Parathyroid adenoma (tissue), 2 donors: ENCODE data around the gene DOK3.

Source experiments
- H2AFZ ChIP-seq: fragments of 300-600 bp; sonication (generic); one replicate; pipeline ENCODE4 v1.7.0; 2017; ENCODE audit warnings: antibody characterized with exemption, mild to moderate bottlenecking
- H3K27ac ChIP-seq: fragments of 300-600 bp; sonication (generic); one replicate; pipeline ENCODE4 v1.7.0; 2017
- H3K27me3 ChIP-seq: fragments of 300-600 bp; sonication (generic); one replicate; pipeline ENCODE4 v1.7.0; 2017; ENCODE audit warnings: low read length; ENCODE audit not compliant: control insufficient read depth, insufficient read depth
- H3K36me3 ChIP-seq: fragments of 300-600 bp; sonication (generic); one replicate; pipeline ENCODE4 v1.7.0; 2017; ENCODE audit warnings: low read length; ENCODE audit not compliant: control insufficient read depth, insufficient read depth
- H3K4me1 ChIP-seq: fragments of 300-600 bp; sonication (generic); one replicate; pipeline ENCODE4 v1.7.0; 2017; ENCODE audit warnings: control low read depth
- H3K4me2 ChIP-seq: fragments of 300-600 bp; sonication (generic); one replicate; pipeline ENCODE4 v1.7.0; 2017; ENCODE audit warnings: low read length
- H3K4me3 ChIP-seq: fragments of 300-600 bp; sonication (generic); one replicate; pipeline ENCODE4 v1.7.0; 2017; ENCODE audit warnings: low read depth, low read length
- H3K79me2 ChIP-seq: fragments of 300-600 bp; sonication (generic); one replicate; pipeline ENCODE4 v1.7.0; 2017; ENCODE audit warnings: control low read depth
- H3K9ac ChIP-seq: fragments of 300-600 bp; sonication (generic); one replicate; pipeline ENCODE4 v1.7.0; 2017; ENCODE audit warnings: mild to moderate bottlenecking
- H3K9me3 ChIP-seq: fragments of 300-600 bp; sonication (generic); one replicate; pipeline ENCODE4 v1.7.0; 2017; ENCODE audit warnings: low read length; ENCODE audit not compliant: control insufficient read depth
- TF ChIP-seq, protein P1 (sequence below): fragments of 300-600 bp; sonication (generic); IDR thresholded peaks from one replicate; pipeline ENCODE4 v1.7.0; 2017; ENCODE audit warnings: antibody characterized with exemption, mild to moderate bottlenecking
- donor health status: primary hyperparathyroidism.

The DOK3 gene

DNA sequence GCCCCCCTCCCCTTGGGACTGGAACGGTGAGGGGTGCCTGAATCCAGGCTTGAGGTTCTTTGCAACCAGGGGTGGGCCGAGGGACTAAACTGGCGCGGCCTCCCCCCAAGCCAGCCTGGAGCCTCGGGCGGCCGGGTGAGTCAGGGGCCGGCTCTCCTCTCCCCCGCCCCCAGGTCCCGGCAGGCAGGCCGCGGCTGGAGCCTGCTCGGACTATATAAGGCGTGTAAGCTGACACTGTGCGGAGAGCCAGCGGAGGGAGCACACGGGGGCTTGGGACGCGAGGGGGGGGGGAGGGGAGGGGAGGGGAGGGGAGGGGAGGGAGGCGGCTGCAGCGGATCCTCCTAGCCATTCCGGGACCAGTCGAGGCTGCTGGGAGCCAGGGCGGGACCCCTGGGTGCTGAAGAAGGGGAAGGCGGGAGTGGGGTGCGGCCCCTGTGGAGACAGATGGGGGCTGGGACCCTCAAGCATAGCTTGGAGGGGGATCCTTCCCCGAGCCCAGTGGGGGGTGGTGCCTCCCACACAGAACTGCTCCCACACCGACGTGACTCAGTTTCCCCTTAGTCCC lies 12.8 kb downstream of the DOK3 start:
- H3K36me3 ChIP-seq = no peaks in the 10 kb centered on the region
- H3K79me2 ChIP-seq = no peaks in the 10 kb centered on the region
- H3K9me3 ChIP-seq = no peaks in the 10 kb centered on the region
- H3K4me3 ChIP-seq = peak overlapping the region; percentile 75
- H3K27ac ChIP-seq = peak overlapping the region; percentile 90
- H3K4me2 ChIP-seq = peak overlapping the region; percentile 93
- peaks cover 28% of the 10 kb centered on the region for H3K4me1 ChIP-seq
- TF ChIP-seq, protein P1, sequence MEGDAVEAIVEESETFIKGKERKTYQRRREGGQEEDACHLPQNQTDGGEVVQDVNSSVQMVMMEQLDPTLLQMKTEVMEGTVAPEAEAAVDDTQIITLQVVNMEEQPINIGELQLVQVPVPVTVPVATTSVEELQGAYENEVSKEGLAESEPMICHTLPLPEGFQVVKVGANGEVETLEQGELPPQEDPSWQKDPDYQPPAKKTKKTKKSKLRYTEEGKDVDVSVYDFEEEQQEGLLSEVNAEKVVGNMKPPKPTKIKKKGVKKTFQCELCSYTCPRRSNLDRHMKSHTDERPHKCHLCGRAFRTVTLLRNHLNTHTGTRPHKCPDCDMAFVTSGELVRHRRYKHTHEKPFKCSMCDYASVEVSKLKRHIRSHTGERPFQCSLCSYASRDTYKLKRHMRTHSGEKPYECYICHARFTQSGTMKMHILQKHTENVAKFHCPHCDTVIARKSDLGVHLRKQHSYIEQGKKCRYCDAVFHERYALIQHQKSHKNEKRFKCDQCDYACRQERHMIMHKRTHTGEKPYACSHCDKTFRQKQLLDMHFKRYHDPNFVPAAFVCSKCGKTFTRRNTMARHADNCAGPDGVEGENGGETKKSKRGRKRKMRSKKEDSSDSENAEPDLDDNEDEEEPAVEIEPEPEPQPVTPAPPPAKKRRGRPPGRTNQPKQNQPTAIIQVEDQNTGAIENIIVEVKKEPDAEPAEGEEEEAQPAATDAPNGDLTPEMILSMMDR = no peak
- H3K9ac ChIP-seq = peak overlapping the region; percentile 29
- peak overlapping the region; percentile 79 for H2AFZ ChIP-seq
- no peaks in the 10 kb centered on the region for H3K27me3 ChIP-seq

DNA sequence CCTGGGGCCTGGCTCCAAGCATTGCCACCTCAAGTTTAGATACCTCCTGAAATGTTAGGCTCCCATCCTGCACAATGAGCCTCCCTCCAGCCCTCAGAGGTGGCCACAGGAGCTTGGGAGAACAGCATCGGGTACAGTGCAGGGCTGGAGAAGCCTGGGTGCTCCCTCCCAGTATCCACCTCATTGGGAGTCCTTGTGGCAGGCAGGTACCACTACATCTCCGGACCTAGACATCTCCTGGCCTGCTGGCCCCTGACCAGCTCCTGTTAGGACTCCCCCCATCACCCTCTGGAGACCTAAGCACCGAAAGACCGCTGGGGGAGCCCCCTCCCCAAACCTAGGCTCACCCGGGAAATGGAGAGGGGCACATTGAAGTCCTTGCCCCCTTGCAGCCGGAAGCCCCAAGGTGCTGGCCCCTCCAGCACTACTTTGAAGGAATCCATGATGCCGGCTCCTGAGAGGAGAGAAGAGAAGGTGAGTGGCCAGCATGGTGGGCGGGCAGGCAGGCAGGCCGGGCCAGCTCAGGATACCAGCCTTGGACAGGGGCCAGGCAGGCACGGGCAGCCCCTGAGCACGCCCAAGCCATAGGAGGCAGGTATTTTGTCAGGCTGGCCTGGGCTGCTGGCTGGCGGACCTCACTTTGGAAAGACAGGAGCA lies 13.4 kb downstream of the DOK3 start:
- H3K9ac ChIP-seq = peak overlapping the region; percentile 29
- H3K79me2 ChIP-seq = no peaks in the 10 kb centered on the region
- TF ChIP-seq, protein P1 = peak; percentile 43
- H3K4me1 ChIP-seq = peaks cover 27% of the 10 kb centered on the region
- H3K27ac ChIP-seq = peak overlapping the region; percentile 90
- H3K4me2 ChIP-seq = peak overlapping the region; percentile 75
- no peaks in the 10 kb centered on the region for H3K9me3 ChIP-seq
- H3K36me3 ChIP-seq = no peaks in the 10 kb centered on the region
- H3K4me3 ChIP-seq = peak overlapping the region; percentile 44
- peak overlapping the region; percentile 48 for H2AFZ ChIP-seq
- H3K27me3 ChIP-seq = no peaks in the 10 kb centered on the region

DNA sequence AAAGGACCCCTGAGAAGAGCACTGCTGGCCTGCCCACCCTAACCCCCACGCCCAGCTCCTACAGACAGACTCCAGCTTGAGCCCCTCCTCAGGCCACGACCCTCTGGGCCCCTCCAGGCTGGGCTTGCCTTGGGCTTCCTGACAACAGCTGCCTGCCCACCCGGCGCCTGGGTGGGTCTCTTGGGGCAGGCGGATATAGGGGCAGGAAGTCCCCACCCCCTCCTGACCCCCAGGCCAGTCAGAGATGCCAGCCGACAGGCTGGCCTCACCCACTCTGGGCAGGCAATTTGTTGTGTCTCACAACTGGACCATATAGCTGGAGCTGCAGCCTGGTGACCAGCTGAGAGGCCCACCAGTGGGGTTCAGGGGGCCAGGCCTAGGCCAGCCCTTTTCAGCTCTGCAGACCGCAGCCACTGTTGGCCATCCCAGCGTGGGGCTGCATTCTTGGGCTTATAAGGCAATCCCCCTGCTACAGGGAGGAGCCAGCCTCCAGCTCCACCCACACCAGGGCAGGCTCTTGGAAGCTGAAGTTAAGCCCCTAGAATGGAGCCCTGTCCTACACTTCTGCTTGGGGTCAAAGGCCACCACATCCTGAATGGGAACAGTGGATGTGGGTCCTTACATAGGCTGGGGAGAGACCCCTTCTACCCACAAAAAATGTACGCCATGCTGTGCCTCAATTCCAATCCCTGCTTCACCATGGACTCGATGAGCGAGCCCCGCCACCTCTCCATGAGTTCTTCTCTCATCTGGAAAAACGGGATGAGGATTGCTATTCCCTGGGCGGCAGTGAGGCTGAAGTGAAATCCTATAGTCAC lies 14.2 kb downstream of the DOK3 start:
- no peaks in the 10 kb centered on the region for H3K36me3 ChIP-seq
- peak overlapping the region; percentile 90 for H3K27ac ChIP-seq
- peaks cover 20% of the 10 kb centered on the region for H3K4me1 ChIP-seq
- TF ChIP-seq, protein P1 = no peak
- H3K4me2 ChIP-seq = no peak overlapping the region
- H3K9ac ChIP-seq = no peak overlapping the region
- H3K9me3 ChIP-seq = no peaks in the 10 kb centered on the region
- no peak overlapping the region for H2AFZ ChIP-seq
- no peak overlapping the region for H3K4me3 ChIP-seq
- H3K79me2 ChIP-seq = no peaks in the 10 kb centered on the region
- H3K27me3 ChIP-seq = no peaks in the 10 kb centered on the region

DNA sequence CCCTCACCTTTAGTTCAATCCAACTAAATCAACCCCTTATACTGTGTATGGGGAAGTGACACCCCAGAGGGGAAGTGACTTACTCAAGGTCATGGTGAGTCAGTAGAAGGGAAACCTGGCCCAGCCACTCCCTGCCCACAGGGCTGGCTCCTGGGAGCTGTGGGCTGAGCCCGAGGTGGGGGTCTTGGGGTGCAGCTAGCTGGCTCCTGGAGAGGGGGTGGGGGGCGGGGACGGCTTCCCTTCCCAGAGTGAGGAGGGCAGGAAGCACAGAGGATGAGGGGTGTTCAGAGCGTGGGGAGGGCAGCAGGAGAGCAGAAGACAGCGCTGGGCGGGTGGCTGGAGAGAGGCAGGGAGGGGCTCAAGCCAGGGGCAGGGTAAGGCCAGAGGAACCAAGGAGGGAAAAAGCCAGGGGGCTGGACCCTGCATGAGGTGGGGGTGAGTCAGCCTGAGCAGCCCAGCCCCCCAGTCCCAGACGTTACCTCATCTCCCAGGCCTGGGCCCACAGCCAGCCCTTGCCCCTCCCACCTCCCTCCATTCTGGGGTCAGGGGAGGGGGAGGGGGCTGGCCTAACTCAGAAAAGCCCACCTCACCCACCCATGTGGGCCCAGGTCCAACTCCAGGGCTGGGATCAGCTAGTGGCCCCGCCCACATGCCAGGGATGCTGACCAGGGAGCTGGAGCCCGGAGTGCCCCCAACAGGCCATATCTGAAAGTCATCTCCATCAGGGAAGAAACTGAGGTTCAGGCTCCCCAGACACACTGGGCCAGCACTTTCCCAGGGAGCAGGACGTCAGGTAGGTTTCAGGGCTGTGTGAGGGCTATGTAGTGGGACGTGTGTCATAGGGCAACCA lies 15.1 kb downstream of the DOK3 start:
- Histone ChIP-seq H3K4me1 (peaks cover 20% of the 10 kb centered on the region), H3K4me3 (no peak overlapping the region), H3K36me3 (no peaks in the 10 kb centered on the region), H3K27me3 (no peaks in the 10 kb centered on the region), H3K27ac (peak overlapping the region; percentile 84), H3K9me3 (no peaks in the 10 kb centered on the region), H3K4me2 (no peak overlapping the region), H3K79me2 (no peaks in the 10 kb centered on the region), H3K9ac (no peak overlapping the region), H2AFZ (no peak overlapping the region)
- TF ChIP-seq, protein P1 = peak; percentile 12
